GM19099 (cell line): ENCODE measurements around the gene SCAF4.

Source experiments
- POLR2A ChIP-seq: IDR thresholded peaks from 3 replicates; pipeline ENCODE4 v1.6.1; 2011; ENCODE audit warnings: low read depth; ENCODE audit not compliant: insufficient read length; ENCODE audit errors: extremely low read depth

The SCAF4 gene

GRCh38 chr21:31752352-31752751 is 20.4 kb upstream of the SCAF4 start:
- TF ChIP-seq POLR2A = no peak

GRCh38 chr21:31750843-31751242 is 18.9 kb upstream of the SCAF4 start:
- no peak for TF ChIP-seq POLR2A

GRCh38 chr21:31744182-31744800 is 12.4 kb upstream of the SCAF4 start:
- TF ChIP-seq POLR2A = no peak

- TF ChIP-seq POLR2A = no peak
Measured at GRCh38 chr21:31743712-31744111, 11.8 kb upstream of the SCAF4 start.

- no peak for TF ChIP-seq POLR2A
Measured at GRCh38 chr21:31741116-31741515, 9.2 kb upstream of the SCAF4 start.

GRCh38 chr21:31735511-31735992 is 3.6 kb upstream of the SCAF4 start:
- no peak for TF ChIP-seq POLR2A

GRCh38 chr21:31733551-31734149 is 1.7 kb upstream of the SCAF4 start:
- no peak for TF ChIP-seq POLR2A

GRCh38 chr21:31732597-31733550 is 956 bp upstream of the SCAF4 start:
- TF ChIP-seq POLR2A = no peak

GRCh38 chr21:31731056-31731856 is 662 bp downstream of the SCAF4 start:
- TF ChIP-seq POLR2A = no peak

- no peak for TF ChIP-seq POLR2A
Measured at GRCh38 chr21:31730712-31731055, 1.2 kb downstream of the SCAF4 start.

- TF ChIP-seq POLR2A = no peak
Measured at GRCh38 chr21:31729622-31730343, 2.1 kb downstream of the SCAF4 start.

- TF ChIP-seq POLR2A = no peak
Measured at GRCh38 chr21:31728952-31729351, 3.0 kb downstream of the SCAF4 start.

- no peak for TF ChIP-seq POLR2A
Measured at GRCh38 chr21:31728191-31728590, 3.7 kb downstream of the SCAF4 start.

GRCh38 chr21:31727181-31727580 is 4.7 kb downstream of the SCAF4 start:
- no peak for TF ChIP-seq POLR2A
